ENCODE results near the gene CCDC106.
A peak's percentile ranks its signal among the peaks of the same experiment; 100 is the strongest.

CCDC106 gene

DNA sequence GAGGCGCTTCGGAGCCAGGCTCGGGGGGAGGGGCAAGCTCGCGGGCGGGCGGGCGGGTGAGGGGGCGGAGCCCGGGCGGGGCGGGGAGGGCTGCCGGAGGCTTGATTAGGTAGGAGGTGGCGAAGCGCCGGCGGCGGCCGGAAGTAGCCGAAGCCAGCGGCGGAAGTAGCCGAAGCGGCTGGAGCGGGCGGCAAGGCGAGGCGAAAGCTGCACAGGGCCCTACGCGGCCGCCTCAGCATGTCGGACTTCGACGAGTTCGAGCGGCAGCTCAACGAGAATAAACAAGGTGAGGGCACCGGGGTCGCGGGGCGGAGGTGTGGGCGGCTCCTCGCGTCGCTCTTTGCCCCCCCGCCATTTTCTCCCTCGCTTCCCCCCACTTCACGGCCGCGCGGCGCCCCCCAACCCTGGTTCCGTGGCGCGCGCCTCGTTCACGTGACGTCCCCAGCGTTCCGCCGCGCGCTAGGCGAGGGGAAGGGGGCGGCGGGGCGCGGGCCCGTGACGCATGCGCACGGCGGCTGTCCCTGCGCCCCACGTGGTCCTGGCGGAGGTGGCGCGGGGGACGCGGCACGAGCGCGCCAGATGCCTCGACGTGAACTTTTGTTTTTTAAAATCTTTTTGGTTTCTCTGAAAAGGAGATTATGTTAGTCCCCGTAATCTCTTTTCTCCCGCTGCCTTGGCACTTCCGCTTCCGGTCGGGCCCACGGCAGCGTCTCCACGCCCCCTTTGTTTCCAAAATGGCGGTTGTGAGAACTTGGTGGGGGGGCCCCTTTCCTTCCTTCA, 7.0 kb downstream of the CCDC106 start, which contains the start of gene U2AF2 (continued):
- TF ChIP-seq ZNF16 (tag by site-specific recombination; IDR thresholded peaks at IDR 0.05; ENCODE audit: low read depth) (no peak), ZNF785 (tag by site-specific recombination; IDR thresholded peaks at IDR 0.05) (0 out of 2 replicates have a peak, but pooled peaks have one; percentile 63), ZBTB21 (tag by site-specific recombination; IDR thresholded peaks at IDR 0.05) (peak; percentile 37; the same call in 1 of the 2 replicates), ZNF19 (tag by site-specific recombination; IDR thresholded peaks at IDR 0.05; ENCODE audit: low read depth) (no peak), ZNF48 (tag by site-specific recombination; IDR thresholded peaks at IDR 0.05) (no peak), ZNF843 (tag by site-specific recombination; IDR thresholded peaks at IDR 0.05) (peak; percentile 49; the same call in 1 of the 2 replicates), ZNF501 (tag by site-specific recombination; IDR thresholded peaks at IDR 0.05) (peak; percentile 77), ZNF600 (tag by site-specific recombination; IDR thresholded peaks at IDR 0.05) (no peak), KLF16 (tag by site-specific recombination; IDR thresholded peaks at IDR 0.05) (no peak), REPIN1 (tag by site-specific recombination; IDR thresholded peaks at IDR 0.05; ENCODE audit: low read depth) (0 out of 2 replicates have a peak, but pooled peaks have one; percentile 48), YY2 (tag by site-specific recombination; IDR thresholded peaks at IDR 0.05) (peak; percentile 52; the same call in 1 of the 2 replicates), ZNF561 (tag by site-specific recombination; IDR thresholded peaks at IDR 0.05; ENCODE audit: borderline replicate concordance) (peak; percentile 88; the same call in 1 of the 2 replicates), SCRT2 (tag by site-specific recombination; IDR thresholded peaks at IDR 0.05) (no peak), ZNF114 (tag by site-specific recombination; IDR thresholded peaks at IDR 0.05) (no peak), MEIS1 (CRISPR knock-in tag; IDR thresholded peaks at IDR 0.05; ENCODE audit: borderline replicate concordance) (no peak), ZNF830 (tag by site-specific recombination; IDR thresholded peaks at IDR 0.05; ENCODE audit: low read depth) (no peak), ZNF311 (tag by site-specific recombination; IDR thresholded peaks at IDR 0.05; ENCODE audit: borderline replicate concordance) (no peak), ZNF549 (tag by site-specific recombination; IDR thresholded peaks at IDR 0.05) (no peak; the same call in 1 of the 2 replicates), ZNF132 (tag by site-specific recombination; IDR thresholded peaks at IDR 0.05; ENCODE audit: borderline replicate concordance) (no peak), ZNF670 (tag by site-specific recombination; IDR thresholded peaks at IDR 0.05; ENCODE audit: low read depth) (no peak)
- TF ChIP-seq, protein P1, sequence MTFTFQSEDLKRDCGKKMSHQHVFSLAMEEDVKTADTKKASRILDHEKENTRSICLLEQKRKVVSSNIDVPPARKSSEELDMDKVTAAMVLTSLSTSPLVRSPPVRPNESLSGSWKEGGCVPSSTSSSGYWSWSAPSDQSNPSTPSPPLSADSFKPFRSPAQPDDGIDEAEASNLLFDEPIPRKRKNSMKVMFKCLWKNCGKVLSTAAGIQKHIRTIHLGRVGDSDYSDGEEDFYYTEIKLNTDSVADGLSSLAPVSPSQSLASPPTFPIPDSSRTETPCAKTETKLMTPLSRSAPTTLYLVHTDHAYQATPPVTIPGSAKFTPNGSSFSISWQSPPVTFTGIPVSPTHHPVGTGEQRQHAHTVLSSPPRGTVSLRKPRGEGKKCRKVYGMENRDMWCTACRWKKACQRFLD (tag by site-specific recombination; IDR thresholded peaks at IDR 0.05) = no peak
- TF ChIP-seq, protein P2, sequence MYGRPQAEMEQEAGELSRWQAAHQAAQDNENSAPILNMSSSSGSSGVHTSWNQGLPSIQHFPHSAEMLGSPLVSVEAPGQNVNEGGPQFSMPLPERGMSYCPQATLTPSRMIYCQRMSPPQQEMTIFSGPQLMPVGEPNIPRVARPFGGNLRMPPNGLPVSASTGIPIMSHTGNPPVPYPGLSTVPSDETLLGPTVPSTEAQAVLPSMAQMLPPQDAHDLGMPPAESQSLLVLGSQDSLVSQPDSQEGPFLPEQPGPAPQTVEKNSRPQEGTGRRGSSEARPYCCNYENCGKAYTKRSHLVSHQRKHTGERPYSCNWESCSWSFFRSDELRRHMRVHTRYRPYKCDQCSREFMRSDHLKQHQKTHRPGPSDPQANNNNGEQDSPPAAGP (tag by site-specific recombination; IDR thresholded peaks at IDR 0.05) = peak; percentile 67
- TF ChIP-seq, protein P3, sequence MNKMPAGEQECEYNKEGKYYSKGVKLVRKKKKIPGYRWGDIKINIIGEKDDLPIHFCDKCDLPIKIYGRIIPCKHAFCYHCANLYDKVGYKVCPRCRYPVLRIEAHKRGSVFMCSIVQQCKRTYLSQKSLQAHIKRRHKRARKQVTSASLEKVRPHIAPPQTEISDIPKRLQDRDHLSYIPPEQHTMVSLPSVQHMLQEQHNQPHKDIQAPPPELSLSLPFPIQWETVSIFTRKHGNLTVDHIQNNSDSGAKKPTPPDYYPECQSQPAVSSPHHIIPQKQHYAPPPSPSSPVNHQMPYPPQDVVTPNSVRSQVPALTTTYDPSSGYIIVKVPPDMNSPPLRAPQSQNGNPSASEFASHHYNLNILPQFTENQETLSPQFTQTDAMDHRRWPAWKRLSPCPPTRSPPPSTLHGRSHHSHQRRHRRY (tag by site-specific recombination; IDR thresholded peaks at IDR 0.05) = peak; percentile 89; the same call in 1 of the 2 replicates
- TF ChIP-seq, protein P4, sequence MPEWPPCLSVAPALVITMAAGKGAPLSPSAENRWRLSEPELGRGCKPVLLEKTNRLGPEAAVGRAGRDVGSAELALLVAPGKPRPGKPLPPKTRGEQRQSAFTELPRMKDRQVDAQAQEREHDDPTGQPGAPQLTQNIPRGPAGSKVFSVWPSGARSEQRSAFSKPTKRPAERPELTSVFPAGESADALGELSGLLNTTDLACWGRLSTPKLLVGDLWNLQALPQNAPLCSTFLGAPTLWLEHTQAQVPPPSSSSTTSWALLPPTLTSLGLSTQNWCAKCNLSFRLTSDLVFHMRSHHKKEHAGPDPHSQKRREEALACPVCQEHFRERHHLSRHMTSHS (tag by site-specific recombination; IDR thresholded peaks at IDR 0.05) = no peak
- TF ChIP-seq, protein P5, sequence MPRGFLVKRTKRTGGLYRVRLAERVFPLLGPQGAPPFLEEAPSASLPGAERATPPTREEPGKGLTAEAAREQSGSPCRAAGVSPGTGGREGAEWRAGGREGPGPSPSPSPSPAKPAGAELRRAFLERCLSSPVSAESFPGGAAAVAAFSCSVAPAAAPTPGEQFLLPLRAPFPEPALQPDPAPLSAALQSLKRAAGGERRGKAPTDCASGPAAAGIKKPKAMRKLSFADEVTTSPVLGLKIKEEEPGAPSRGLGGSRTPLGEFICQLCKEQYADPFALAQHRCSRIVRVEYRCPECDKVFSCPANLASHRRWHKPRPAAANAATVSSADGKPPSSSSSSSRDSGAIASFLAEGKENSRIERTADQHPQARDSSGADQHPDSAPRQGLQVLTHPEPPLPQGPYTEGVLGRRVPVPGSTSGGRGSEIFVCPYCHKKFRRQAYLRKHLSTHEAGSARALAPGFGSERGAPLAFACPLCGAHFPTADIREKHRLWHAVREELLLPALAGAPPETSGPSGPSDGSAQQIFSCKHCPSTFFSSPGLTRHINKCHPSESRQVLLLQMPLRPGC (tag by site-specific recombination; IDR thresholded peaks at IDR 0.05) = peak; percentile 67; the same call in 1 of the 2 replicates
- TF ChIP-seq, protein P6, sequence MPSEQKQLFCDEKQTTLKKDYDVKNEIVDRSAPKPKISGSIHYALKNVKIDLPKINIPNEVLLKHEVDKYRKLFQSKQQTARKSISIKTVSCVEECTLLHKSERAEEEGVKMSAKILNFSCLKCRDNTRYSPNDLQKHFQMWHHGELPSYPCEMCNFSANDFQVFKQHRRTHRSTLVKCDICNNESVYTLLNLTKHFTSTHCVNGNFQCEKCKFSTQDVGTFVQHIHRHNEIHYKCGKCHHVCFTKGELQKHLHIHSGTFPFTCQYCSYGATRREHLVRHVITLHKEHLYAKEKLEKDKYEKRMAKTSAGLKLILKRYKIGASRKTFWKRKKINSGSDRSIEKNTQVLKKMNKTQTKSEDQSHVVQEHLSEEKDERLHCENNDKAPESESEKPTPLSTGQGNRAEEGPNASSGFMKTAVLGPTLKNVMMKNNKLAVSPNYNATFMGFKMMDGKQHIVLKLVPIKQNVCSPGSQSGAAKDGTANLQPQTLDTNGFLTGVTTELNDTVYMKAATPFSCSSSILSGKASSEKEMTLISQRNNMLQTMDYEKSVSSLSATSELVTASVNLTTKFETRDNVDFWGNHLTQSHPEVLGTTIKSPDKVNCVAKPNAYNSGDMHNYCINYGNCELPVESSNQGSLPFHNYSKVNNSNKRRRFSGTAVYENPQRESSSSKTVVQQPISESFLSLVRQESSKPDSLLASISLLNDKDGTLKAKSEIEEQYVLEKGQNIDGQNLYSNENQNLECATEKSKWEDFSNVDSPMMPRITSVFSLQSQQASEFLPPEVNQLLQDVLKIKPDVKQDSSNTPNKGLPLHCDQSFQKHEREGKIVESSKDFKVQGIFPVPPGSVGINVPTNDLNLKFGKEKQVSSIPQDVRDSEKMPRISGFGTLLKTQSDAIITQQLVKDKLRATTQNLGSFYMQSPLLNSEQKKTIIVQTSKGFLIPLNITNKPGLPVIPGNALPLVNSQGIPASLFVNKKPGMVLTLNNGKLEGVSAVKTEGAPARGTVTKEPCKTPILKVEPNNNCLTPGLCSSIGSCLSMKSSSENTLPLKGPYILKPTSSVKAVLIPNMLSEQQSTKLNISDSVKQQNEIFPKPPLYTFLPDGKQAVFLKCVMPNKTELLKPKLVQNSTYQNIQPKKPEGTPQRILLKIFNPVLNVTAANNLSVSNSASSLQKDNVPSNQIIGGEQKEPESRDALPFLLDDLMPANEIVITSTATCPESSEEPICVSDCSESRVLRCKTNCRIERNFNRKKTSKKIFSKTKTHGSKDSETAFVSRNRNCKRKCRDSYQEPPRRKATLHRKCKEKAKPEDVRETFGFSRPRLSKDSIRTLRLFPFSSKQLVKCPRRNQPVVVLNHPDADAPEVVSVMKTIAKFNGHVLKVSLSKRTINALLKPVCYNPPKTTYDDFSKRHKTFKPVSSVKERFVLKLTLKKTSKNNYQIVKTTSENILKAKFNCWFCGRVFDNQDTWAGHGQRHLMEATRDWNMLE (tag by site-specific recombination; conservative IDR thresholded peaks at IDR 0.05; ENCODE audit: low read depth) = no peak
- TF ChIP-seq, protein P7, sequence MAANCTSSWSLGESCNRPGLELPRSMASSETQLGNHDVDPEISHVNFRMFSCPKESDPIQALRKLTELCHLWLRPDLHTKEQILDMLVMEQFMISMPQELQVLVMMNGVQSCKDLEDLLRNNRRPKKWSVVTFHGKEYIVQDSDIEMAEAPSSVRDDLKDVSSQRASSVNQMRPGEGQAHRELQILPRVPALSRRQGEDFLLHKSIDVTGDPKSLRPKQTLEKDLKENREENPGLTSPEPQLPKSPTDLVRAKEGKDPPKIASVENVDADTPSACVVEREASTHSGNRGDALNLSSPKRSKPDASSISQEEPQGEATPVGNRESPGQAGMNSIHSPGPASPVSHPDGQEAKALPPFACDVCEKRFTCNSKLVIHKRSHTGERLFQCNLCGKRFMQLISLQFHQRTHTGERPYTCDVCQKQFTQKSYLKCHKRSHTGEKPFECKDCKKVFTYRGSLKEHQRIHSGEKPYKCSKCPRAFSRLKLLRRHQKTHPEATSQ (tag by site-specific recombination; IDR thresholded peaks at IDR 0.05) = no peak
